Breast epithelium (tissue), 3 donors: ENCODE results near the gene KAT2B.

ENCODE experiments used
- CTCF ChIP-seq, 3 donors: fragments of 450-650 bp; IDR thresholded peaks; one replicate each; pipeline ENCODE4 v1.5.1; 2016 to 2017; ENCODE audit warnings: antibody characterized with exemption in 3 of 3, mild to moderate bottlenecking in 3 of 3, moderate library complexity in 3 of 3
- POLR2AphosphoS5 ChIP-seq, 3 donors: sonication (generic); formaldehyde crosslinking; IDR thresholded peaks; one replicate each; pipeline ENCODE4 v1.6.1; 2017; ENCODE audit warnings: antibody characterized with exemption in 3 of 3

- TF ChIP-seq CTCF (IDR thresholded peaks at IDR 0.05), result no peak
- TF ChIP-seq POLR2AphosphoS5 (IDR thresholded peaks at IDR 0.05), result peak in 2 of 3 donors; percentile 24 to 33
Observed at GRCh38 chr3:20040548-20041196, 426 bp downstream of the KAT2B start.
